ENCODE measurements around the gene GRB7. TPM values are rescaled to one million over a fixed set of nuclear protein-coding genes. Genes with fewer than 3 reads are reported as not detected.
A peak's percentile ranks its signal among the peaks of the same experiment; 100 is the strongest.

GRB7 gene
- total and polyA plus RNA-seq, 10 of the 15 experiments (the other 5 are each of a cell fraction or from before 2014, with no cell fraction given), result 0.05 to 0.34 (median 0.19) TPM; not detected in 4

DNA sequence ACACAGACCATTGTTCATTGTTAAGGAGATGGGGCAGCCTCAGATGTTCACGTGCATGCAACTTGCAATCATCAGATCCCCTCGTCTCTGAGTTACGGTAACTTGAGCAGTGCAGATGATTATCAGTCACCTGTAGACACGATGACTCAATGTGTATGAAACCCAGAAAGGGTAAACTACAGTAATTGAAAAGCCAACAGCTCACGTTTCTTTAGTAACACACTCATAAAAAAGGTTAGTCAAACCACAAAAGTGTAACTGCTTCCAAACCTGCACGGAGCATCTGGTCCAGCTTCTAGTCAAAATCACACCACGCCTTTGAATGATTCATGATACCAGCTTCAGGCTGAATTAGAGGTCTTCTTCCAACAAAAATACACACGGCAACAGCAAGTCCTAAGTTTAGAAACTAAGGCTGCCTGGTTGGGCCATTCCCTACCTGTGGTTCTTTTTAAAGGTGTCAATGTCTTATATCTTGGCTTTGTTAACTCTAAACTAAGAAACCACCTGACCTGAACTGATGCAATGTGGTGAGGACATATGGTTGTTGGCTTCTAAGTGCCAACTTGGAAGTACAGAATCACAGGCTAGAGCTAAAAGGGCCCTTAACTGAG lies 32.3 kb downstream of the GRB7 start (continued):
- TF ChIP-seq, protein P1, sequence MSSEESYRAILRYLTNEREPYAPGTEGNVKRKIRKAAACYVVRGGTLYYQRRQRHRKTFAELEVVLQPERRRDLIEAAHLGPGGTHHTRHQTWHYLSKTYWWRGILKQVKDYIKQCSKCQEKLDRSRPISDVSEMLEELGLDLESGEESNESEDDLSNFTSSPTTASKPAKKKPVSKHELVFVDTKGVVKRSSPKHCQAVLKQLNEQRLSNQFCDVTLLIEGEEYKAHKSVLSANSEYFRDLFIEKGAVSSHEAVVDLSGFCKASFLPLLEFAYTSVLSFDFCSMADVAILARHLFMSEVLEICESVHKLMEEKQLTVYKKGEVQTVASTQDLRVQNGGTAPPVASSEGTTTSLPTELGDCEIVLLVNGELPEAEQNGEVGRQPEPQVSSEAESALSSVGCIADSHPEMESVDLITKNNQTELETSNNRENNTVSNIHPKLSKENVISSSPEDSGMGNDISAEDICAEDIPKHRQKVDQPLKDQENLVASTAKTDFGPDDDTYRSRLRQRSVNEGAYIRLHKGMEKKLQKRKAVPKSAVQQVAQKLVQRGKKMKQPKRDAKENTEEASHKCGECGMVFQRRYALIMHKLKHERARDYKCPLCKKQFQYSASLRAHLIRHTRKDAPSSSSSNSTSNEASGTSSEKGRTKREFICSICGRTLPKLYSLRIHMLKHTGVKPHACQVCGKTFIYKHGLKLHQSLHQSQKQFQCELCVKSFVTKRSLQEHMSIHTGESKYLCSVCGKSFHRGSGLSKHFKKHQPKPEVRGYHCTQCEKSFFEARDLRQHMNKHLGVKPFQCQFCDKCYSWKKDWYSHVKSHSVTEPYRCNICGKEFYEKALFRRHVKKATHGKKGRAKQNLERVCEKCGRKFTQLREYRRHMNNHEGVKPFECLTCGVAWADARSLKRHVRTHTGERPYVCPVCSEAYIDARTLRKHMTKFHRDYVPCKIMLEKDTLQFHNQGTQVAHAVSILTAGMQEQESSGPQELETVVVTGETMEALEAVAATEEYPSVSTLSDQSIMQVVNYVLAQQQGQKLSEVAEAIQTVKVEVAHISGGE (CRISPR knock-in tag; IDR thresholded peaks at IDR 0.05), result no peak
- TF ChIP-seq CBX5 (IDR thresholded peaks at IDR 0.05; ENCODE audit: low read depth) (peak; percentile 46; the same call in 1 of the 2 replicates), CREB1 (IDR thresholded peaks at IDR 0.05; ENCODE audit: low read depth) (peak; percentile 73), SUZ12 (IDR thresholded peaks at IDR 0.05; ENCODE audit: unreplicated experiment) (no peak), NFYA (IDR thresholded peaks at IDR 0.05; ENCODE audit: borderline replicate concordance, low read depth, low read length) (no peak), EP300 (IDR thresholded peaks at IDR 0.05; ENCODE audit: borderline replicate concordance in 1 of 2, control insufficient read depth in 1 of 2, low read depth in 2 of 2, low read length in 2 of 2) (peak; percentile 76 to 92), TAF1 (IDR thresholded peaks at IDR 0.05; ENCODE audit: borderline replicate concordance, low read depth, low read length) (no peak), WRNIP1 (IDR thresholded peaks at IDR 0.05; ENCODE audit: borderline replicate concordance, low read depth, low read length) (no peak), CEBPB (IDR thresholded peaks at IDR 0.05; ENCODE audit: borderline replicate concordance in 1 of 2, low read depth in 2 of 2, low read length in 2 of 2) (peak; percentile 2 to 95; a peak in 3 of 4 replicates), PML (IDR thresholded peaks at IDR 0.05; ENCODE audit: low read length) (peak; percentile 36; the same call in 1 of the 2 replicates)
- TF ChIP-seq, protein P2, sequence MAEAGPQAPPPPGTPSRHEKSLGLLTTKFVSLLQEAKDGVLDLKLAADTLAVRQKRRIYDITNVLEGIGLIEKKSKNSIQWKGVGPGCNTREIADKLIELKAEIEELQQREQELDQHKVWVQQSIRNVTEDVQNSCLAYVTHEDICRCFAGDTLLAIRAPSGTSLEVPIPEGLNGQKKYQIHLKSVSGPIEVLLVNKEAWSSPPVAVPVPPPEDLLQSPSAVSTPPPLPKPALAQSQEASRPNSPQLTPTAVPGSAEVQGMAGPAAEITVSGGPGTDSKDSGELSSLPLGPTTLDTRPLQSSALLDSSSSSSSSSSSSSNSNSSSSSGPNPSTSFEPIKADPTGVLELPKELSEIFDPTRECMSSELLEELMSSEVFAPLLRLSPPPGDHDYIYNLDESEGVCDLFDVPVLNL (IDR thresholded peaks at IDR 0.05; ENCODE audit: low read depth, low read length), result no peak
- TF ChIP-seq, protein P3, sequence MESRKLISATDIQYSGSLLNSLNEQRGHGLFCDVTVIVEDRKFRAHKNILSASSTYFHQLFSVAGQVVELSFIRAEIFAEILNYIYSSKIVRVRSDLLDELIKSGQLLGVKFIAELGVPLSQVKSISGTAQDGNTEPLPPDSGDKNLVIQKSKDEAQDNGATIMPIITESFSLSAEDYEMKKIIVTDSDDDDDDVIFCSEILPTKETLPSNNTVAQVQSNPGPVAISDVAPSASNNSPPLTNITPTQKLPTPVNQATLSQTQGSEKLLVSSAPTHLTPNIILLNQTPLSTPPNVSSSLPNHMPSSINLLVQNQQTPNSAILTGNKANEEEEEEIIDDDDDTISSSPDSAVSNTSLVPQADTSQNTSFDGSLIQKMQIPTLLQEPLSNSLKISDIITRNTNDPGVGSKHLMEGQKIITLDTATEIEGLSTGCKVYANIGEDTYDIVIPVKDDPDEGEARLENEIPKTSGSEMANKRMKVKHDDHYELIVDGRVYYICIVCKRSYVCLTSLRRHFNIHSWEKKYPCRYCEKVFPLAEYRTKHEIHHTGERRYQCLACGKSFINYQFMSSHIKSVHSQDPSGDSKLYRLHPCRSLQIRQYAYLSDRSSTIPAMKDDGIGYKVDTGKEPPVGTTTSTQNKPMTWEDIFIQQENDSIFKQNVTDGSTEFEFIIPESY (IDR thresholded peaks at IDR 0.05), result no peak
- TF ChIP-seq, protein P4, sequence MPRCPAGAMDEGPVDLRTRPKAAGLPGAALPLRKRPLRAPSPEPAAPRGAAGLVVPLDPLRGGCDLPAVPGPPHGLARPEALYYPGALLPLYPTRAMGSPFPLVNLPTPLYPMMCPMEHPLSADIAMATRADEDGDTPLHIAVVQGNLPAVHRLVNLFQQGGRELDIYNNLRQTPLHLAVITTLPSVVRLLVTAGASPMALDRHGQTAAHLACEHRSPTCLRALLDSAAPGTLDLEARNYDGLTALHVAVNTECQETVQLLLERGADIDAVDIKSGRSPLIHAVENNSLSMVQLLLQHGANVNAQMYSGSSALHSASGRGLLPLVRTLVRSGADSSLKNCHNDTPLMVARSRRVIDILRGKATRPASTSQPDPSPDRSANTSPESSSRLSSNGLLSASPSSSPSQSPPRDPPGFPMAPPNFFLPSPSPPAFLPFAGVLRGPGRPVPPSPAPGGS (IDR thresholded peaks at IDR 0.05; ENCODE audit: borderline replicate concordance, insufficient read depth, low read depth, low read length, poor library complexity, severe bottlenecking), result peak; percentile 88
- TF ChIP-seq, protein P5, sequence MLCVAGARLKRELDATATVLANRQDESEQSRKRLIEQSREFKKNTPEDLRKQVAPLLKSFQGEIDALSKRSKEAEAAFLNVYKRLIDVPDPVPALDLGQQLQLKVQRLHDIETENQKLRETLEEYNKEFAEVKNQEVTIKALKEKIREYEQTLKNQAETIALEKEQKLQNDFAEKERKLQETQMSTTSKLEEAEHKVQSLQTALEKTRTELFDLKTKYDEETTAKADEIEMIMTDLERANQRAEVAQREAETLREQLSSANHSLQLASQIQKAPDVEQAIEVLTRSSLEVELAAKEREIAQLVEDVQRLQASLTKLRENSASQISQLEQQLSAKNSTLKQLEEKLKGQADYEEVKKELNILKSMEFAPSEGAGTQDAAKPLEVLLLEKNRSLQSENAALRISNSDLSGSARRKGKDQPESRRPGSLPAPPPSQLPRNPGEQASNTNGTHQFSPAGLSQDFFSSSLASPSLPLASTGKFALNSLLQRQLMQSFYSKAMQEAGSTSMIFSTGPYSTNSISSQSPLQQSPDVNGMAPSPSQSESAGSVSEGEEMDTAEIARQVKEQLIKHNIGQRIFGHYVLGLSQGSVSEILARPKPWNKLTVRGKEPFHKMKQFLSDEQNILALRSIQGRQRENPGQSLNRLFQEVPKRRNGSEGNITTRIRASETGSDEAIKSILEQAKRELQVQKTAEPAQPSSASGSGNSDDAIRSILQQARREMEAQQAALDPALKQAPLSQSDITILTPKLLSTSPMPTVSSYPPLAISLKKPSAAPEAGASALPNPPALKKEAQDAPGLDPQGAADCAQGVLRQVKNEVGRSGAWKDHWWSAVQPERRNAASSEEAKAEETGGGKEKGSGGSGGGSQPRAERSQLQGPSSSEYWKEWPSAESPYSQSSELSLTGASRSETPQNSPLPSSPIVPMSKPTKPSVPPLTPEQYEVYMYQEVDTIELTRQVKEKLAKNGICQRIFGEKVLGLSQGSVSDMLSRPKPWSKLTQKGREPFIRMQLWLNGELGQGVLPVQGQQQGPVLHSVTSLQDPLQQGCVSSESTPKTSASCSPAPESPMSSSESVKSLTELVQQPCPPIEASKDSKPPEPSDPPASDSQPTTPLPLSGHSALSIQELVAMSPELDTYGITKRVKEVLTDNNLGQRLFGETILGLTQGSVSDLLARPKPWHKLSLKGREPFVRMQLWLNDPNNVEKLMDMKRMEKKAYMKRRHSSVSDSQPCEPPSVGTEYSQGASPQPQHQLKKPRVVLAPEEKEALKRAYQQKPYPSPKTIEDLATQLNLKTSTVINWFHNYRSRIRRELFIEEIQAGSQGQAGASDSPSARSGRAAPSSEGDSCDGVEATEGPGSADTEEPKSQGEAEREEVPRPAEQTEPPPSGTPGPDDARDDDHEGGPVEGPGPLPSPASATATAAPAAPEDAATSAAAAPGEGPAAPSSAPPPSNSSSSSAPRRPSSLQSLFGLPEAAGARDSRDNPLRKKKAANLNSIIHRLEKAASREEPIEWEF (IDR thresholded peaks at IDR 0.05; ENCODE audit: insufficient replicate concordance, low read depth, low read length), result peak; percentile 79
